Endothelial cell of umbilical vein (primary cell): ENCODE data around the gene CCDC86. TPM values are rescaled to one million over a fixed set of nuclear protein-coding genes. Genes with fewer than 3 reads are reported as not detected.

Source experiments
- BruUV-seq: library from RNA; stranded (reverse); fragments of 400-500 nt; replicated peaks from 2 replicates; lab custom pipeline; 2021; lab: Mats Ljungman, UMichigan
- CTCF ChIA-PET: fragments of 300-600, 350-600 bp; sonication (Branson Sonifier 250); formaldehyde crosslinking; loops from one replicate; lab custom pipeline; 2021; ENCODE audit warnings: antibody characterized with exemption, inconsistent platforms; lab: Charles Lee
- POLR2A ChIA-PET: fragments of 300-600, 350-600 bp; sonication (Branson Sonifier 250); formaldehyde crosslinking; loops from one replicate; lab custom pipeline; 2021; ENCODE audit warnings: antibody characterized with exemption, inconsistent platforms; lab: Charles Lee
- DNase-seq: peaks from one replicate; pipeline ENCODE4 v3.0.0-alpha.2; 2011; ENCODE audit warnings: low read depth, low spot score
- FAIRE-seq: peaks from 2 replicates; lab custom pipeline; 2011; peaks lifted over from hg19 to GRCh38; lab: Jason Lieb, UNC
- H2AFZ ChIP-seq: 2 replicates; pipeline ENCODE4 v1.6.0; 2012; ENCODE audit warnings: low read depth, low read length, control low read depth, inconsistent platforms
- H3K27ac ChIP-seq: 2 replicates; pipeline ENCODE4 v1.5.1; 2011; ENCODE audit warnings: low read depth, mild to moderate bottlenecking, control low read depth, low read length, moderate library complexity; ENCODE audit not compliant: insufficient read depth
- H3K27me3 ChIP-seq, 2 experiments: 2 replicates each; pipeline versions ENCODE4 v1.6.0 to v1.6.1; 2011; ENCODE audit warnings: low read length in 2 of 2, mixed read lengths in 1 of 2; ENCODE audit not compliant: control insufficient read depth in 2 of 2, insufficient read depth in 2 of 2
- H3K36me3 ChIP-seq, 2 experiments: 2 replicates in 1 of 2; 3 replicates in 1 of 2; pipeline ENCODE4 v1.5.1; 2011; ENCODE audit warnings: low read length in 2 of 2, mild to moderate bottlenecking in 1 of 2, moderate library complexity in 1 of 2; ENCODE audit not compliant: control insufficient read depth in 2 of 2, insufficient read depth in 2 of 2; ENCODE audit errors: extremely low read depth in 1 of 2
- H3K4me1 ChIP-seq: 3 replicates; pipeline ENCODE4 v1.5.1; 2011; ENCODE audit warnings: mild to moderate bottlenecking, low read length; ENCODE audit not compliant: control insufficient read depth, insufficient read depth; ENCODE audit errors: extremely low read depth
- H3K4me2 ChIP-seq: 2 replicates; pipeline ENCODE4 v1.6.1; 2011; ENCODE audit warnings: low read length, control low read depth, mixed read lengths; ENCODE audit not compliant: insufficient read depth
- H3K4me3 ChIP-seq, 3 experiments: fragments of 200-600 bp in 1 of 3; sonication (generic), shearing (Covaris generic) in 1 of 3; replicated peaks in 1 of 3; 2 replicates each; pipeline ENCODE4 v1.5.1; 2011 to 2016; ENCODE audit warnings: control low read depth in 3 of 3, low read length in 3 of 3, mild to moderate bottlenecking in 2 of 3, inconsistent platforms in 1 of 3, low read depth in 1 of 3, moderate library complexity in 1 of 3; ENCODE audit not compliant: insufficient read depth in 1 of 3
- H3K79me2 ChIP-seq: 2 replicates; pipeline ENCODE4 v1.6.0; 2012; ENCODE audit warnings: low read length, inconsistent platforms; ENCODE audit not compliant: control insufficient read depth, insufficient read depth
- H3K9ac ChIP-seq: replicated peaks from 2 replicates; pipeline ENCODE3; 2011; ENCODE audit warnings: low read length, control low read depth; ENCODE audit not compliant: insufficient read depth; ENCODE audit errors: extremely low read depth
- H3K9me1 ChIP-seq: replicated peaks from 3 replicates; pipeline ENCODE4 v1.6.0; 2011; ENCODE audit warnings: mild to moderate bottlenecking, low read length; ENCODE audit not compliant: control insufficient read depth, insufficient read depth; ENCODE audit errors: extremely low read depth
- H3K9me3 ChIP-seq: replicated peaks from 2 replicates; pipeline ENCODE4 v1.5.1; 2012; ENCODE audit warnings: low read length, inconsistent platforms; ENCODE audit not compliant: control insufficient read depth, insufficient read depth
- H4K20me1 ChIP-seq: replicated peaks from 2 replicates; pipeline ENCODE3; 2011; ENCODE audit warnings: mild to moderate bottlenecking, low read length; ENCODE audit not compliant: control insufficient read depth, insufficient read depth; ENCODE audit errors: extremely low read depth
- CTCF ChIP-seq, 2 donors: IDR thresholded peaks; 1 replicate in 1 of 2; 2 replicates in 1 of 2; pipeline ENCODE4 v1.5.1; 2011; ENCODE audit warnings: low read length in 2 of 2, mild to moderate bottlenecking in 2 of 2, moderate library complexity in 2 of 2, control low read depth in 1 of 2, inconsistent platforms in 1 of 2, low read depth in 1 of 2; ENCODE audit not compliant: insufficient read depth in 1 of 2; ENCODE audit errors: extremely low read depth in 1 of 2
- EZH2 ChIP-seq: IDR thresholded peaks from 2 replicates; pipeline ENCODE4 v1.6.1; 2012; ENCODE audit warnings: borderline replicate concordance, low read depth, mild to moderate bottlenecking, moderate library complexity, low read length, inconsistent platforms; ENCODE audit not compliant: severe bottlenecking
- FOS ChIP-seq: IDR thresholded peaks from 2 replicates; pipeline ENCODE4 v1.6.1; 2011; ENCODE audit warnings: mild to moderate bottlenecking, low read length, moderate library complexity, borderline replicate concordance; ENCODE audit not compliant: insufficient read depth
- JUN ChIP-seq: IDR thresholded peaks from 2 replicates; pipeline ENCODE4 v1.6.1; 2011; ENCODE audit warnings: borderline replicate concordance, low read depth; ENCODE audit not compliant: insufficient read length, insufficient read depth
- MAX ChIP-seq: IDR thresholded peaks from 2 replicates; pipeline ENCODE4 v1.6.1; 2011; ENCODE audit not compliant: insufficient read depth, insufficient read length
- MYC ChIP-seq: IDR thresholded peaks from one replicate; pipeline ENCODE4 v1.6.1; 2011; ENCODE audit warnings: mild to moderate bottlenecking, low read depth, low read length
- POLR2AphosphoS5 ChIP-seq: IDR thresholded peaks from 2 replicates; pipeline ENCODE4 v1.6.1; 2012; ENCODE audit warnings: low read depth, mild to moderate bottlenecking, control low read depth, low read length, moderate library complexity; ENCODE audit not compliant: insufficient read depth
- dilution Hi-C: fragments of 300-500 bp; cut with MboI; formaldehyde crosslinking; loops from one replicate; pipeline ENCODE4 v1.15.0; 2019; ENCODE audit warnings: low sequenced_read_pairs; ENCODE audit not compliant: extremely low pct_ligation_motif_present
- intact Hi-C: fragments of 100-400 bp; cut with micrococcal nuclease; formaldehyde crosslinking; loops from one replicate; pipeline ENCODE4 v1.10.0; 2022
- polyA plus RNA-seq, 4 experiments: library from polyadenylated mRNA; depleted of rRNA in 3 of 4; stranded (reverse) in 3 of 4; unstranded in 1 of 4; fragments of >200 nt; gene quantifications; 2 replicates each; pipeline versions ENCODE4 v1.2.1 to v1.2.3, GENCODE V29; 2011 to 2012; ENCODE audit warnings: missing spikeins in 1 of 4
- total RNA-seq: library from RNA; stranded (reverse); gene quantifications from 2 replicates; pipeline ENCODE4 v1.2.3, GENCODE V29; 2021

The CCDC86 gene
- total and polyA plus RNA-seq, 2 donors (not counting 3 experiments of a cell fraction or from before 2014, with no cell fraction given), result 29.8 to 60.8 TPM

DNA sequence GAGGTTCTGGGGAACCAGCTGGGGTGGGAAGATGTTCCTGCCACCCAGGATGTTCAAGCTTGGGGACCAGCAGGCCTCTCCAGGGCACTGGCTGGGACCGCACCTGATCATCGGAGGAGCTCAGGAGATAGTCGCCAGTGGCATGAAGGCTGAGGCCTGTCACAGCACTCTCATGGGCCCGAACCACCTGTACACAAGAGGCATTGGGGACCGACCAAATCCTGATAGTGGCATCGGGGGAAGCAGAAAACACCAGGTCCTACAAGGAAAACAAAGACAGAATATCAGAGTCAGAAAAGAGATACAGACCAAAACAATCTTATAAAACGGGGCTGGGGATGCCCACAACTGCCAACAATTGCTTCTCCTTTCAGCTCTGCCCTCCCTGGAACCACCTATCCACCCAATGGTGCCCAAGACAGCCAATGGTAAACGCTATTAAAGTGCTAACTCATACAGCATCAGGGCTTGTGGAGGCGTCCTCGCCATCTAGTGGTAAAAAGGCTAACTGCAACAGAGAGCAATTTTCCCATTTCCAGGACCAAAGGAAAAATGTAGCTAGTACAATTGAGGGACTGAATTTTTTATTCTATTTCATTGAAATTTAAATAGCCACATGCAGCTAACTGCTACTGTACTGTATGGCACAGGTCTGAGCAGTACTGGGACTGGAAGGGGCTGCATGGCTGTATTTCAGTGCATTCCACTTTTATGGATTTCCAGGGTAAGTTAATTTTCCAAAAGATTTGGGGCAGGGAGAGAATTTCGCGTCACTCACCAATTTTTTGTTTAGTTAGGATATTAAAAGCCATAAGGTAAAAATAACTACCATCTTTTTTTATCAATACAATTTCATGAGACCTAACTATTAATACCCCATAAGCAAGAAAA lies 57.4 kb downstream of the CCDC86 start:
- H3K4me3 ChIP-seq, result no peak overlapping the region
- peaks cover 22% of the 10 kb centered on the region for H3K79me2 ChIP-seq
- ChIA-PET POLR2A (interaction anchor here (0.6 to 1.0 kb wide), 3 partner anchors 14 to 68 kb away, joined by 3 to 4 read pairs (median 4); partner anchors contain the start of gene TMEM109), CTCF (interaction anchor here (0.6 to 13.1 kb wide), 56 partner anchors 8 to 551 kb away, joined by 3 to 300 read pairs (median 5); partner anchors contain the start of genes PTGDR2, TMEM109, TMEM132A and ZP1)
- dilution Hi-C loops, result no loop called here
- no peaks in the 10 kb centered on the region for H3K9me1 ChIP-seq
- no peak overlapping the region for H3K4me2 ChIP-seq
- H3K4me1 ChIP-seq, result peaks cover 2% of the 10 kb centered on the region
- H3K9ac ChIP-seq, result no peak overlapping the region
- FAIRE-seq (peak; percentile 92), DNase-seq (peak; percentile 81)
- peaks cover 43 to 56% of the 10 kb centered on the region in 2 experiments for H3K36me3 ChIP-seq
- intact Hi-C loops, result loop anchor here (1.0 kb wide), 2 partner anchors 68 to 124 kb away; no protein-coding TSS in a partner anchor
- H3K27ac ChIP-seq, result peak overlapping the region; percentile 1
- TF ChIP-seq POLR2AphosphoS5 (no peak), EZH2 (no peak), MYC (no peak), FOS (no peak), CTCF (IDR thresholded peaks at IDR 0.05; ENCODE audit: extremely low read depth in 1 of 2, insufficient read depth in 1 of 2, low read depth in 1 of 2, low read length in 2 of 2) (peak; percentile 85 to 94), JUN (no peak), MAX (no peak)
- no peaks in the 10 kb centered on the region for H3K9me3 ChIP-seq
- H2AFZ ChIP-seq, result no peak overlapping the region
- no peaks in the 10 kb centered on the region for H4K20me1 ChIP-seq
- H3K27me3 ChIP-seq, result no peaks in the 10 kb centered on the region
- BruUV-seq, result no TSS peak
